Duodenal mucosa (tissue), 2 donors: ENCODE results near the gene NEU4.
"Not testable (repeated sequence)": the region's sequence is repeated elsewhere in the genome, so short reads cannot be mapped to it uniquely, and the experiment has no call there.

ENCODE experiments used
- H3K27ac ChIP-seq: one replicate; pipeline ENCODE4 v1.7.0; 2013; ENCODE audit warnings: low read depth, low read length
- H3K27me3 ChIP-seq, 2 donors: one replicate each; pipeline ENCODE4 v1.7.0; 2013; ENCODE audit warnings: low read length in 2 of 2, control low read depth in 1 of 2; ENCODE audit not compliant: insufficient read depth in 2 of 2, control insufficient read depth in 1 of 2
- H3K36me3 ChIP-seq, 2 donors: one replicate each; pipeline ENCODE4 v1.7.0; 2013; ENCODE audit warnings: low read length in 2 of 2, control low read depth in 1 of 2; ENCODE audit not compliant: insufficient read depth in 2 of 2, control insufficient read depth in 1 of 2
- H3K4me1 ChIP-seq, 2 donors: one replicate each; pipeline ENCODE4 v1.7.0; 2013; ENCODE audit warnings: low read length in 2 of 2, control low read depth in 1 of 2; ENCODE audit not compliant: insufficient read depth in 2 of 2, control insufficient read depth in 1 of 2
- H3K4me3 ChIP-seq, 2 donors: one replicate each; pipeline ENCODE4 v1.7.0; 2013; ENCODE audit warnings: low read length in 2 of 2, low read depth in 1 of 2
- H3K9ac ChIP-seq, 2 donors: one replicate each; pipeline ENCODE4 v1.7.0; 2013; ENCODE audit warnings: low read length in 2 of 2, low read depth in 1 of 2
- H3K9me3 ChIP-seq, 2 donors: one replicate each; pipeline ENCODE4 v1.7.0; 2013; ENCODE audit warnings: low read length in 2 of 2, control low read depth in 1 of 2; ENCODE audit not compliant: control insufficient read depth in 1 of 2

Gene NEU4

GRCh38 chr2:241800198-241800903 lies 8.6 kb upstream of the NEU4 start:
- H3K36me3 ChIP-seq, H3K27ac ChIP-seq, H3K4me3 ChIP-seq, H3K9ac ChIP-seq, H3K9me3 ChIP-seq: not testable (repeated sequence)
- peaks cover 0 to 20% of the 10 kb centered on the region in 2 donors for H3K4me1 ChIP-seq
- H3K27me3 ChIP-seq = peaks cover 11 to 20% of the 10 kb centered on the region in 2 donors

GRCh38 chr2:241801611-241802420 lies 7.2 kb upstream of the NEU4 start:
- no peak overlapping the region for H3K4me3 ChIP-seq
- no peaks in the 10 kb centered on the region for H3K36me3 ChIP-seq
- H3K9me3 ChIP-seq = no peaks in the 10 kb centered on the region
- peaks cover 11 to 20% of the 10 kb centered on the region in 2 donors for H3K27me3 ChIP-seq
- H3K27ac ChIP-seq = no peak overlapping the region
- H3K9ac ChIP-seq = no peak overlapping the region
- peaks cover 0 to 20% of the 10 kb centered on the region in 2 donors for H3K4me1 ChIP-seq

- Histone ChIP-seq H3K4me3 (peak overlapping the region; percentile 57 to 68), H3K9me3 (no peaks in the 10 kb centered on the region), H3K36me3 (no peaks in the 10 kb centered on the region), H3K4me1 (peaks cover 0 to 20% of the 10 kb centered on the region in 2 donors), H3K27ac (no peak overlapping the region), H3K9ac (no peak overlapping the region), H3K27me3 (peaks cover 11 to 20% of the 10 kb centered on the region in 2 donors)
Observed at GRCh38 chr2:241802421-241803318, 6.3 kb upstream of the NEU4 start.

GRCh38 chr2:241803387-241804325 lies 5.3 kb upstream of the NEU4 start:
- no peak overlapping the region for H3K27ac ChIP-seq
- no peaks in the 10 kb centered on the region for H3K9me3 ChIP-seq
- H3K4me3 ChIP-seq = peak overlapping the region; percentile 57 to 68
- H3K27me3 ChIP-seq = peaks cover 11 to 20% of the 10 kb centered on the region in 2 donors
- peaks cover 3 to 24% of the 10 kb centered on the region in 2 donors for H3K4me1 ChIP-seq
- no peak overlapping the region for H3K9ac ChIP-seq
- H3K36me3 ChIP-seq = no peaks in the 10 kb centered on the region

GRCh38 chr2:241804326-241805229 lies 4.4 kb upstream of the NEU4 start:
- Histone ChIP-seq H3K9me3 (no peaks in the 10 kb centered on the region), H3K9ac (no peak overlapping the region), H3K27ac (no peak overlapping the region), H3K4me1 (peaks cover 9 to 31% of the 10 kb centered on the region in 2 donors), H3K27me3 (peaks cover 11 to 20% of the 10 kb centered on the region in 2 donors), H3K4me3 (peak overlapping the region; percentile 6 to 68), H3K36me3 (no peaks in the 10 kb centered on the region)

GRCh38 chr2:241806217-241806616 lies 2.8 kb upstream of the NEU4 start:
- H3K27ac ChIP-seq, H3K36me3 ChIP-seq, H3K9me3 ChIP-seq, H3K9ac ChIP-seq, H3K4me3 ChIP-seq: not testable (repeated sequence)
- H3K4me1 ChIP-seq = peaks cover 11 to 33% of the 10 kb centered on the region in 2 donors
- peaks cover 11 to 20% of the 10 kb centered on the region in 2 donors for H3K27me3 ChIP-seq

GRCh38 chr2:241808051-241808720 lies 807 bp upstream of the NEU4 start:
- Histone ChIP-seq H3K9ac (no peak overlapping the region), H3K9me3 (no peaks in the 10 kb centered on the region), H3K4me3 (no peak overlapping the region), H3K27me3 (peaks cover 9 to 13% of the 10 kb centered on the region in 2 donors), H3K36me3 (no peaks in the 10 kb centered on the region), H3K4me1 (peaks cover 11 to 28% of the 10 kb centered on the region in 2 donors), H3K27ac (no peak overlapping the region)
